H9 (cell line): ENCODE data around the gene CDC6. TPM values are rescaled to one million over a fixed set of nuclear protein-coding genes. Genes with fewer than 3 reads are reported as not detected.

Experiments used
- DNase-seq: peaks from one replicate; pipeline ENCODE4 v3.0.0-alpha.2; 2017
- H2AFZ ChIP-seq: one replicate; pipeline ENCODE4 v1.6.1; 2013; ENCODE audit warnings: mild to moderate bottlenecking, low read length, control low read depth, moderate library complexity
- H2AK5ac ChIP-seq: 2 replicates; pipeline ENCODE4 v1.6.1; 2013; ENCODE audit warnings: low read length, control low read depth, mixed read lengths; ENCODE audit not compliant: insufficient read length
- H2BK120ac ChIP-seq: one replicate; pipeline ENCODE4 v1.6.1; 2013; ENCODE audit warnings: low read depth, mild to moderate bottlenecking, low read length, control low read depth, inconsistent platforms; ENCODE audit not compliant: poor library complexity, severe bottlenecking
- H2BK12ac ChIP-seq: 2 replicates; pipeline ENCODE4 v1.6.1; 2013; ENCODE audit warnings: low read length, control low read depth, mixed read lengths, low read depth; ENCODE audit not compliant: insufficient read length
- H2BK15ac ChIP-seq: 2 replicates; pipeline ENCODE4 v1.6.1; 2013; ENCODE audit warnings: low read depth, low read length, control low read depth
- H2BK20ac ChIP-seq: one replicate; pipeline ENCODE4 v1.6.1; 2013; ENCODE audit warnings: low read depth, mild to moderate bottlenecking, low read length, control low read depth, inconsistent platforms; ENCODE audit not compliant: poor library complexity, severe bottlenecking
- H2BK5ac ChIP-seq: 2 replicates; pipeline ENCODE4 v1.6.1; 2013; ENCODE audit warnings: low read length, control low read depth, mixed read lengths; ENCODE audit not compliant: insufficient read length
- H3K14ac ChIP-seq: 2 replicates; pipeline ENCODE4 v1.6.1; 2013; ENCODE audit warnings: low read length, control low read depth; ENCODE audit not compliant: insufficient read depth
- H3K18ac ChIP-seq: 2 replicates; pipeline ENCODE4 v1.6.1; 2013; ENCODE audit warnings: low read depth, mild to moderate bottlenecking, mixed read lengths, low read length, control low read depth; ENCODE audit not compliant: insufficient read length
- H3K23ac ChIP-seq: 2 replicates; pipeline ENCODE4 v1.6.1; 2013; ENCODE audit warnings: low read length, control low read depth, mixed read lengths, low read depth; ENCODE audit not compliant: insufficient read length
- H3K23me2 ChIP-seq: 2 replicates; pipeline ENCODE4 v1.6.1; 2013; ENCODE audit warnings: low read depth, mild to moderate bottlenecking, mixed read lengths, low read length, control low read depth; ENCODE audit not compliant: insufficient read length, poor library complexity, severe bottlenecking
- H3K27ac ChIP-seq: 2 replicates; pipeline ENCODE4 v1.5.1; 2013; ENCODE audit warnings: low read length, control low read depth, mixed read lengths, low read depth; ENCODE audit not compliant: insufficient read length
- H3K27me3 ChIP-seq: 2 replicates; pipeline ENCODE4 v1.6.1; 2013; ENCODE audit warnings: low read length, control low read depth, inconsistent platforms; ENCODE audit not compliant: insufficient read depth
- H3K4ac ChIP-seq: 2 replicates; pipeline ENCODE4 v1.6.1; 2013; ENCODE audit warnings: low read depth, mild to moderate bottlenecking, control low read depth, inconsistent platforms, low read length, moderate library complexity
- H3K4me1 ChIP-seq: 2 replicates; pipeline ENCODE4 v1.6.1; 2013; ENCODE audit warnings: low read length, control low read depth, inconsistent platforms; ENCODE audit not compliant: insufficient read depth
- H3K4me2 ChIP-seq: 2 replicates; pipeline ENCODE4 v1.6.1; 2013; ENCODE audit warnings: low read length, control low read depth, mixed read lengths; ENCODE audit not compliant: insufficient read length, insufficient read depth
- H3K56ac ChIP-seq: 2 replicates; pipeline ENCODE4 v1.6.1; 2013; ENCODE audit warnings: low read depth, mild to moderate bottlenecking, mixed read lengths, low read length, control low read depth; ENCODE audit not compliant: insufficient read length
- H3K79me1 ChIP-seq: 2 replicates; pipeline ENCODE4 v1.6.1; 2013; ENCODE audit warnings: low read depth, mild to moderate bottlenecking, moderate library complexity, low read length, control low read depth, inconsistent platforms; ENCODE audit not compliant: insufficient read depth, poor library complexity, severe bottlenecking
- H3K79me2 ChIP-seq: 2 replicates; pipeline ENCODE4 v1.6.1; 2013; ENCODE audit warnings: low read length, control low read depth, inconsistent platforms; ENCODE audit not compliant: insufficient read depth
- H3K9ac ChIP-seq: 2 replicates; pipeline ENCODE4 v1.6.1; 2013; ENCODE audit warnings: low read length, control low read depth, mixed read lengths; ENCODE audit not compliant: insufficient read length; ENCODE audit errors: extremely low read depth
- H3K9me3 ChIP-seq: one replicate; pipeline ENCODE4 v1.6.1; 2013; ENCODE audit warnings: low read depth, low read length, inconsistent platforms; ENCODE audit not compliant: control insufficient read depth
- H3T11ph ChIP-seq: one replicate; pipeline ENCODE4 v1.6.1; 2013; ENCODE audit warnings: mild to moderate bottlenecking, low read length, control low read depth, inconsistent platforms
- H4K20me1 ChIP-seq: one replicate; pipeline ENCODE4 v1.6.1; 2013; ENCODE audit not compliant: control insufficient read depth, insufficient read length, insufficient read depth
- H4K5ac ChIP-seq: 2 replicates; pipeline ENCODE4 v1.6.1; 2013; ENCODE audit warnings: low read depth, mild to moderate bottlenecking, mixed read lengths, low read length, control low read depth; ENCODE audit not compliant: insufficient read length
- H4K8ac ChIP-seq: replicated peaks from 2 replicates; pipeline ENCODE4 v1.6.1; 2013; ENCODE audit warnings: low read length, control low read depth, mixed read lengths, low read depth; ENCODE audit not compliant: insufficient read length
- H4K91ac ChIP-seq: 2 replicates; pipeline ENCODE4 v1.6.1; 2013; ENCODE audit warnings: low read depth, mild to moderate bottlenecking, moderate library complexity, mixed read lengths, low read length, control low read depth; ENCODE audit not compliant: insufficient read length
- H3K27ac Mint-ChIP-seq, 3 experiments: 2 replicates in 2 of 3; 3 replicates in 1 of 3; pipeline ENCODE4 v1.8.0; 2020 to 2021; ENCODE audit warnings: mixed read lengths in 3 of 3, mild to moderate bottlenecking in 1 of 3, moderate library complexity in 1 of 3
- H3K27me3 Mint-ChIP-seq: 2 replicates; pipeline ENCODE4 v1.8.0; 2021; ENCODE audit warnings: low read depth, mild to moderate bottlenecking, moderate library complexity, mixed read lengths
- H3K36me3 Mint-ChIP-seq, 3 experiments: 2 replicates in 2 of 3; 3 replicates in 1 of 3; pipeline ENCODE4 v1.8.0; 2020 to 2021; ENCODE audit warnings: low read depth in 3 of 3, mixed read lengths in 3 of 3; ENCODE audit not compliant: insufficient read depth in 1 of 3
- H3K4me1 Mint-ChIP-seq, 2 experiments: 2 replicates each; pipeline ENCODE4 v1.8.0; 2020; ENCODE audit warnings: mixed read lengths in 2 of 2
- H3K4me3 Mint-ChIP-seq, 2 experiments: 2 replicates in 1 of 2; 3 replicates in 1 of 2; pipeline ENCODE4 v1.8.0; 2020 to 2021; ENCODE audit warnings: mild to moderate bottlenecking in 2 of 2, mixed read lengths in 2 of 2, moderate library complexity in 1 of 2
- H3K9me3 Mint-ChIP-seq, 2 experiments: 2 replicates in 1 of 2; 3 replicates in 1 of 2; pipeline ENCODE4 v1.8.0; 2020; ENCODE audit warnings: mild to moderate bottlenecking in 2 of 2, mixed read lengths in 2 of 2, moderate library complexity in 1 of 2
- CTCF ChIP-seq: fragments of 200-600 bp; sonication (generic); conservative IDR thresholded peaks from 3 replicates; pipeline ENCODE4 v1.8.0; 2021; ENCODE audit warnings: antibody characterized with exemption, mild to moderate bottlenecking
- WGBS: extraction: QIAGEN DNeasy Blood & Tissue Kit; methylation state at CpG from one replicate; pipeline ENCODE4 v1.1.7; 2013; ENCODE audit warnings: missing lambda C conversion rate, low lambda C conversion rate, mixed read lengths; ENCODE audit not compliant: insufficient read length; ENCODE audit errors: extremely low coverage; 5-methylcytosine and 5-hydroxymethylcytosine counted together
- total RNA-seq: library from RNA; stranded (reverse); gene quantifications from 2 replicates; pipeline ENCODE4 v1.2.1, GENCODE V29; 2021

CDC6 gene
- total RNA-seq, 1 experiment from 2014 or later = 131 TPM

- H3K4me1 ChIP-seq = no peaks in the 10 kb centered on the region
- H3K36me3 Mint-ChIP-seq = peaks cover 0 to 2% (median 0%) of the 10 kb centered on the region in 3 experiments; a peak in 1 of 7 replicates
- no peak overlapping the region for H2BK20ac ChIP-seq
- no peak overlapping the region for H4K8ac ChIP-seq
- H4K91ac ChIP-seq = no peak overlapping the region
- no peaks in the 10 kb centered on the region for H3K79me1 ChIP-seq
- no peak overlapping the region for H2AK5ac ChIP-seq
- no peaks in the 10 kb centered on the region for H3K4me1 Mint-ChIP-seq
- no peak overlapping the region for H2BK120ac ChIP-seq
- no peaks in the 10 kb centered on the region; the same call in 1 of the 2 replicates for H3K79me2 ChIP-seq
- H3T11ph ChIP-seq = no peak overlapping the region
- TF ChIP-seq CTCF = no peak
- no peak overlapping the region for H3K4me2 ChIP-seq
- H3K27ac Mint-ChIP-seq = no peak overlapping the region
- no peak overlapping the region for H3K4ac ChIP-seq
- no peak for DNase-seq
- no peak overlapping the region for H4K5ac ChIP-seq
- no peaks in the 10 kb centered on the region for H3K9me3 ChIP-seq
- H3K14ac ChIP-seq = no peak overlapping the region
- H3K18ac ChIP-seq = no peak overlapping the region
- H3K23ac ChIP-seq = no peak overlapping the region
- H3K4me3 Mint-ChIP-seq = no peak overlapping the region
- H3K9ac ChIP-seq = no peak overlapping the region
- no peaks in the 10 kb centered on the region for H4K20me1 ChIP-seq
- no peaks in the 10 kb centered on the region for H3K27me3 ChIP-seq
- H2BK5ac ChIP-seq = no peak overlapping the region
- no peak overlapping the region for H2AFZ ChIP-seq
- no peak overlapping the region for H3K27ac ChIP-seq
- no peak overlapping the region for H3K56ac ChIP-seq
- H2BK15ac ChIP-seq = no peak overlapping the region
- no peaks in the 10 kb centered on the region for H3K9me3 Mint-ChIP-seq
- no CpG with 5 or more reads among the region's 3 CpGs for WGBS
- H3K27me3 Mint-ChIP-seq = no peaks in the 10 kb centered on the region
- H3K23me2 ChIP-seq = no peaks in the 10 kb centered on the region
- no peak overlapping the region for H2BK12ac ChIP-seq
Observed at GRCh38 chr17:40243761-40244160, 43.9 kb upstream of the CDC6 start.
